Heart left ventricle (tissue), 16 donors: ENCODE measurements around the gene SBK3. TPM values are rescaled to one million over a fixed set of nuclear protein-coding genes. Genes with fewer than 3 reads are reported as not detected.

Experiments used
- ATAC-seq, 4 donors: fragments of 200-7000 bp; cut with Tn5 transposase; one replicate each; pipeline ENCODE4 v1.9.1; 2020 to 2022; ENCODE audit warnings: moderate library complexity in 4 of 4, mild to moderate bottlenecking in 3 of 4, moderate number of reproducible peaks in 1 of 4
- DNase-seq, 5 donors: peaks; one replicate each; pipeline ENCODE4 v3.0.0-alpha.2; 2020
- H3K27ac ChIP-seq, 12 donors: fragments of 200-600 bp; sonication (generic) in 4 of 12; one replicate each; pipeline versions ENCODE4 v1.5.0 to v1.8.0; 2016 to 2022; ENCODE audit warnings: mild to moderate bottlenecking in 2 of 12
- H3K27me3 ChIP-seq, 9 donors: fragments of 200-600 bp; sonication (generic) in 2 of 9; one replicate each; pipeline versions ENCODE4 v1.5.1 to v1.8.0; 2016 to 2022; ENCODE audit warnings: mild to moderate bottlenecking in 3 of 9
- H3K36me3 ChIP-seq, 9 donors: fragments of 200-600 bp; sonication (generic) in 2 of 9; one replicate each; pipeline versions ENCODE4 v1.5.0 to v1.8.0; 2018 to 2022; ENCODE audit warnings: mild to moderate bottlenecking in 2 of 9
- H3K4me1 ChIP-seq, 12 donors: fragments of 200-600 bp; sonication (generic) in 4 of 12; one replicate each; pipeline versions ENCODE4 v1.5.0 to v1.8.0; 2016 to 2022; ENCODE audit warnings: mild to moderate bottlenecking in 3 of 12
- H3K4me3 ChIP-seq, 12 donors: fragments of 200-600 bp; sonication (generic) in 4 of 12; one replicate each; pipeline versions ENCODE4 v1.5.0 to v1.8.0; 2017 to 2022; ENCODE audit warnings: mild to moderate bottlenecking in 9 of 12, moderate library complexity in 4 of 12
- H3K9me3 ChIP-seq, 12 donors: fragments of 200-600 bp; sonication (generic) in 4 of 12; one replicate each; pipeline versions ENCODE4 v1.5.0 to v1.8.0; 2016 to 2022; ENCODE audit warnings: mild to moderate bottlenecking in 1 of 12
- CTCF ChIP-seq, 12 donors: fragments of 200-600 bp; sonication (generic) in 4 of 12; IDR thresholded peaks; one replicate each; pipeline versions ENCODE4 v1.5.0 to v1.8.0; 2018 to 2022; ENCODE audit warnings: antibody characterized with exemption in 12 of 12, mild to moderate bottlenecking in 5 of 12
- POLR2A ChIP-seq, 2 donors: fragments of 450-650 bp; IDR thresholded peaks; one replicate each; pipeline ENCODE4 v1.6.1; 2017; ENCODE audit warnings: antibody characterized with exemption in 2 of 2, mild to moderate bottlenecking in 2 of 2, moderate library complexity in 2 of 2
- WGBS, 4 donors: extraction: QIAGEN DNeasy Blood & Tissue Kit in 2 of 4; methylation state at CpG; one replicate each; pipeline versions ENCODE4 v1.1.5 to v1.1.7; 2013 to 2018; 5-methylcytosine and 5-hydroxymethylcytosine counted together
- intact Hi-C, 10 donors: fragments of 100-400 bp; cut with DNase I; formaldehyde crosslinking; loops; one replicate each; pipeline versions ENCODE4 v1.11.1 to v1.14.2; 2022
- polyA plus RNA-seq, 2 donors: library from polyadenylated mRNA; stranded (reverse); fragments of 200-250 nt; gene quantifications; one replicate each; pipeline ENCODE4 v1.2.3, GENCODE V29; 2013
- total RNA-seq, 9 donors: library from RNA; depleted of rRNA in 2 of 9; stranded (reverse); fragments of >200 nt in 2 of 9; fragmentation: NEBNext Ultra II Directional in 3 of 9; extraction: Animal tissue kit (Norgen Biotek cat#: 25700) in 3 of 9; gene quantifications; one replicate each; pipeline versions ENCODE4 v1.1.0 to v1.2.4, GENCODE V29; 2016 to 2023
- donor health status: ischemic (EF 13 %, LVEDD 7.1; RV severe dilation, severe dysfunction).
- donor health status: healthy with polysubstance abuse.
- donor health status: DM: no; HTN: yes; CAD: no.
- donor health status: DM: no; HTN: no; CAD: no.
- donor health status: ischemic (EF 25% LVEDD 6.9; RV normal size, moderate dysfunction).
- donor health status: ischemic (EF 25% LVEDD 5.7; RV mildly dilated, moderate dysfunction).
- donor health status: healthy.
- donor health status: DM: yes; HTN: yes; CAD: no.
- donor health status: ischemic (EF 35%, LVEDD 5.7; RV mildly dilated, moderate dysfunction).
- donor health status: nonischemic (EF 11% LVEDD 7.7; RV severe dilation, severe dysfunction).
- donor health status: DM: yes; HTN: yes; CAD: no.
- donor health status: PGD.
- donor health status: ischemic (EF 29% LVEDD 5.4; RV normal size, mild dysfunction).
- donor health status: nonischemic (EF 23%, LVEDD 6.1; RV moderate dilation, normal function).

The SBK3 gene
- total and polyA plus RNA-seq, 11 donors, result 2.4 to 14.3 (median 7.5) TPM

- Histone ChIP-seq H3K27me3 (peaks cover 0 to 10% (median 0%) of the 10 kb centered on the region in 9 donors), H3K27ac (peak overlapping the region in 2 of 12 donors; percentile 13 to 94), H3K4me1 (peaks cover 0 to 36% (median 22%) of the 10 kb centered on the region in 12 donors), H3K36me3 (peaks cover 0 to 25% (median 13%) of the 10 kb centered on the region in 9 donors), H3K9me3 (no peaks in the 10 kb centered on the region), H3K4me3 (no peak overlapping the region)
- intact Hi-C loops, result loop anchor here in 3 of 10 donors (2.0 to 5.0 kb wide), 4 partner anchors 35 to 65 kb away; partner anchors contain the start of gene SBK3 (in 1 of the 3)
- DNase-seq, result no peak
- 17 to 29% (median 26%) methylated on average over 6 of the region's 6 CpGs for WGBS, 4 donors
- no peak for TF ChIP-seq POLR2A (IDR thresholded peaks at IDR 0.05)
- no peak for TF ChIP-seq CTCF (IDR thresholded peaks at IDR 0.05)
- no peak for ATAC-seq
These were observed 36.5 kb upstream of the SBK3 start for GRCh38 chr19:55581823-55582223.

GRCh38 chr19:55581145-55581822 lies 35.9 kb upstream of the SBK3 start:
- Histone ChIP-seq H3K27me3 (peaks cover 0 to 8% (median 0%) of the 10 kb centered on the region in 9 donors), H3K9me3 (no peaks in the 10 kb centered on the region), H3K27ac (peak overlapping the region; percentile 89 to 99 (median 94)), H3K4me1 (peaks cover 0 to 31% (median 16%) of the 10 kb centered on the region in 12 donors), H3K4me3 (peak overlapping the region; percentile 74 to 97 (median 90)), H3K36me3 (peaks cover 0 to 26% (median 16%) of the 10 kb centered on the region in 9 donors)
- intact Hi-C loops, result loop anchor here in 3 of 10 donors (2.0 to 5.0 kb wide), 4 partner anchors 34 to 64 kb away; partner anchors contain the start of gene SBK3 (in 1 of the 3)
- WGBS, 4 donors, result 31 to 41% (median 36%) methylated on average over 12 of the region's 12 CpGs
- TF ChIP-seq CTCF (IDR thresholded peaks at IDR 0.05) (no peak), POLR2A (IDR thresholded peaks at IDR 0.05) (no peak)
- DNase-seq (no peak), ATAC-seq (no peak)

GRCh38 chr19:55580628-55581144 lies 35.3 kb upstream of the SBK3 start, which contains the start of gene ZNF579:
TSS of gene ZNF579 (minus strand) at chr19:55580848. CDS start at chr19:55579639, 1,209 bp downstream.
- TF ChIP-seq CTCF (IDR thresholded peaks at IDR 0.05) (no peak), POLR2A (IDR thresholded peaks at IDR 0.05) (no peak)

More at GRCh38 chr19:55580628-55581144, 35.3 kb upstream of the SBK3 start, which contains the start of gene ZNF579:
- no peaks in the 10 kb centered on the region for H3K9me3 ChIP-seq
- H3K27ac ChIP-seq, result peak within 1 kb of the TSS; percentile 89 to 99 (median 94)
- peaks cover 0 to 25% (median 12%) of the 10 kb centered on the region in 12 donors for H3K4me1 ChIP-seq
- peak; percentile 89 to 91 (median 90) for DNase-seq
- 0 to 2% (median 1%) methylated on average over 9 to 24 of the region's 24 CpGs for WGBS, 4 donors
- peaks cover 0 to 26% (median 16%) of the 10 kb centered on the region in 9 donors for H3K36me3 ChIP-seq
- ATAC-seq, result peak; percentile 78 to 92 (median 86)
- H3K4me3 ChIP-seq, result peak within 1 kb of the TSS; percentile 74 to 97 (median 90)
- peaks cover 0 to 3% (median 0%) of the 10 kb centered on the region in 9 donors for H3K27me3 ChIP-seq
- intact Hi-C loops, result loop anchor here in 3 of 10 donors (2.0 to 5.0 kb wide), 4 partner anchors 33 to 64 kb away; partner anchors contain the start of gene SBK3 (in 1 of the 3)
